GM23248 (cell line): Measurements from ENCODE around the gene DDX39B. TPM values are rescaled to one million over a fixed set of nuclear protein-coding genes. Genes with fewer than 3 reads are reported as not detected.

Experiments
- DNase-seq: peaks from one replicate; pipeline ENCODE4 v3.0.0-alpha.2; 2015
- H2AFZ ChIP-seq: fragments of 200-600 bp; sonication (generic); 2 replicates; pipeline ENCODE4 v1.6.1; 2016; ENCODE audit warnings: antibody characterized with exemption
- H3F3A ChIP-seq: fragments of 200-600 bp; sonication (generic); 2 replicates; pipeline ENCODE4 v1.6.1; 2016; ENCODE audit warnings: mild to moderate bottlenecking, antibody characterized with exemption, mixed run types; ENCODE audit not compliant: insufficient read depth
- H3K27ac ChIP-seq: fragments of 200-600 bp; sonication (generic); 2 replicates; pipeline ENCODE4 v1.5.1; 2016; ENCODE audit warnings: mild to moderate bottlenecking
- H3K27me3 ChIP-seq: fragments of 200-600 bp; sonication (generic); replicated peaks from 2 replicates; pipeline ENCODE4 v1.6.1; 2016; ENCODE audit warnings: mild to moderate bottlenecking; ENCODE audit not compliant: insufficient read depth
- H3K36me3 ChIP-seq: fragments of 200-600 bp; sonication (generic); 2 replicates; pipeline ENCODE4 v1.6.1; 2016; ENCODE audit warnings: low read depth, mild to moderate bottlenecking
- H3K4me1 ChIP-seq: fragments of 200-600 bp; sonication (generic); 2 replicates; pipeline ENCODE4 v1.6.1; 2016; ENCODE audit warnings: mild to moderate bottlenecking; ENCODE audit not compliant: insufficient read depth
- H3K4me2 ChIP-seq: fragments of 200-600 bp; sonication (generic); one replicate; pipeline ENCODE4 v1.6.1; 2016; ENCODE audit warnings: mild to moderate bottlenecking; ENCODE audit not compliant: unreplicated experiment
- H3K4me3 ChIP-seq: fragments of 200-600 bp; sonication (generic); 2 replicates; pipeline ENCODE4 v1.5.1; 2016; ENCODE audit warnings: mild to moderate bottlenecking
- H3K79me2 ChIP-seq: fragments of 200-600 bp; sonication (generic); 2 replicates; pipeline ENCODE4 v1.6.1; 2016; ENCODE audit warnings: mild to moderate bottlenecking; ENCODE audit not compliant: insufficient read depth
- H3K9ac ChIP-seq: fragments of 200-600 bp; sonication (generic); 2 replicates; pipeline ENCODE4 v1.6.1; 2016; ENCODE audit warnings: mild to moderate bottlenecking
- H3K9me2 ChIP-seq: fragments of 200-600 bp; sonication (generic); 2 replicates; pipeline ENCODE4 v1.6.1; 2016; ENCODE audit warnings: mixed run types, mild to moderate bottlenecking, moderate library complexity; ENCODE audit not compliant: insufficient read depth
- H3K9me3 ChIP-seq: fragments of 200-600 bp; sonication (generic); one replicate; pipeline ENCODE4 v1.6.1; 2017; ENCODE audit warnings: low read depth
- H4K20me1 ChIP-seq: fragments of 200-600 bp; sonication (generic); 2 replicates; pipeline ENCODE4 v1.6.0; 2016; ENCODE audit not compliant: insufficient read depth
- EZH2 ChIP-seq: fragments of 200-600 bp; sonication (generic); IDR thresholded peaks from 2 replicates; pipeline ENCODE4 v1.6.1; 2018; ENCODE audit warnings: antibody characterized with exemption, mild to moderate bottlenecking; ENCODE audit not compliant: insufficient read depth, poor library complexity, severe bottlenecking
- EZH2phosphoT487 ChIP-seq: fragments of 200-600 bp; sonication (generic); IDR thresholded peaks from 2 replicates; pipeline ENCODE4 v1.6.1; 2018; ENCODE audit warnings: antibody characterized with exemption, moderate library complexity, mild to moderate bottlenecking, low read depth; ENCODE audit not compliant: insufficient read depth
- WGBS, 2 experiments: methylation state at CpG; one replicate each; pipeline ENCODE4 v1.1.6; 2015 to 2017; ENCODE audit warnings: low lambda C conversion rate in 2 of 2, low coverage in 1 of 2; ENCODE audit errors: missing lambda C conversion rate in 2 of 2; 5-methylcytosine and 5-hydroxymethylcytosine counted together
- in situ Hi-C: fragments of 300-500 bp; cut with MboI; formaldehyde crosslinking; loops from 2 replicates; pipeline ENCODE4 v1.15.0; 2020
- polyA plus RNA-seq: library from polyadenylated mRNA; unstranded; fragments of >200 nt; fragmentation: Nextera tagmentation; extraction: Ambion mirVana; gene quantifications from 2 replicates; pipeline ENCODE4 v1.2.1, GENCODE V29; 2016
- total RNA-seq: library from RNA; depleted of rRNA; stranded (reverse); fragments of >200 nt; shearing (Covaris generic); gene quantifications from 2 replicates; pipeline ENCODE4 v1.2.3, GENCODE V29; 2014

DDX39B gene
- total and polyA plus RNA-seq, 2 experiments from 2014 or later: 197 to 415 TPM

DNA sequence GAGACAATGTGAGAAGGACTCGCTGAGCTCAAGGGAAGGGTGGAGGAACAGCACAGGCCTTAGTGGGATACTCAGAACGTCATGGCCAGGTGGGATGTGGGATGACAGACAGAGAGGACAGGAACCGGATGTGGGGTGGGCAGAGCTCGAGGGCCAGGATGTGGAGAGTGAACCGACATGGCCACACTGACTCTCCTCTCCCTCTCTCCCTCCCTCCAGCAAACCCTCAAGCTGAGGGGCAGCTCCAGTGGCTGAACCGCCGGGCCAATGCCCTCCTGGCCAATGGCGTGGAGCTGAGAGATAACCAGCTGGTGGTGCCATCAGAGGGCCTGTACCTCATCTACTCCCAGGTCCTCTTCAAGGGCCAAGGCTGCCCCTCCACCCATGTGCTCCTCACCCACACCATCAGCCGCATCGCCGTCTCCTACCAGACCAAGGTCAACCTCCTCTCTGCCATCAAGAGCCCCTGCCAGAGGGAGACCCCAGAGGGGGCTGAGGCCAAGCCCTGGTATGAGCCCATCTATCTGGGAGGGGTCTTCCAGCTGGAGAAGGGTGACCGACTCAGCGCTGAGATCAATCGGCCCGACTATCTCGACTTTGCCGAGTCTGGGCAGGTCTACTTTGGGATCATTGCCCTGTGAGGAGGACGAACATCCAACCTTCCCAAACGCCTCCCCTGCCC, 35.2 kb upstream of the DDX39B start:
- H2AFZ ChIP-seq: no peak overlapping the region
- no peaks in the 10 kb centered on the region for H4K20me1 ChIP-seq
- H3K9me3 ChIP-seq: no peaks in the 10 kb centered on the region
- in situ Hi-C loops: no loop called here
- no peaks in the 10 kb centered on the region for H3K36me3 ChIP-seq
- no peak overlapping the region for H3K9ac ChIP-seq
- 79 to 86% methylated on average over 16 to 19 of the region's 19 CpGs for WGBS, 2 experiments
- H3K4me3 ChIP-seq: no peak overlapping the region
- H3K4me2 ChIP-seq: no peak overlapping the region
- no peaks in the 10 kb centered on the region for H3K27me3 ChIP-seq
- H3K79me2 ChIP-seq: no peaks in the 10 kb centered on the region
- no peaks in the 10 kb centered on the region for H3F3A ChIP-seq
- no peak for TF ChIP-seq EZH2phosphoT487
- no peak for TF ChIP-seq EZH2
- DNase-seq: no peak
- no peak overlapping the region for H3K27ac ChIP-seq
- H3K4me1 ChIP-seq: peaks cover 4% of the 10 kb centered on the region; the same call in 1 of the 2 replicates
- no peaks in the 10 kb centered on the region for H3K9me2 ChIP-seq

DNA sequence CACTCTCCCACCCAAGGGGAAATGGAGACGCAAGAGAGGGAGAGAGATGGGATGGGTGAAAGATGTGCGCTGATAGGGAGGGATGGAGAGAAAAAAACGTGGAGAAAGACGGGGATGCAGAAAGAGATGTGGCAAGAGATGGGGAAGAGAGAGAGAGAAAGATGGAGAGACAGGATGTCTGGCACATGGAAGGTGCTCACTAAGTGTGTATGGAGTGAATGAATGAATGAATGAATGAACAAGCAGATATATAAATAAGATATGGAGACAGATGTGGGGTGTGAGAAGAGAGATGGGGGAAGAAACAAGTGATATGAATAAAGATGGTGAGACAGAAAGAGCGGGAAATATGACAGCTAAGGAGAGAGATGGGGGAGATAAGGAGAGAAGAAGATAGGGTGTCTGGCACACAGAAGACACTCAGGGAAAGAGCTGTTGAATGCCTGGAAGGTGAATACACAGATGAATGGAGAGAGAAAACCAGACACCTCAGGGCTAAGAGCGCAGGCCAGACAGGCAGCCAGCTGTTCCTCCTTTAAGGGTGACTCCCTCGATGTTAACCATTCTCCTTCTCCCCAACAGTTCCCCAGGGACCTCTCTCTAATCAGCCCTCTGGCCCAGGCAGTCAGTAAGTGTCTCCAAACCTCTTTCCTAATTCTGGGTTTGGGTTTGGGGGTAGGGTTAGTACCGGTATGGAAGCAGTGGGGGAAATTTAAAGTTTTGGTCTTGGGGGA, 34.3 kb upstream of the DDX39B start:
- in situ Hi-C loops: no loop called here
- H3K9me2 ChIP-seq: no peaks in the 10 kb centered on the region
- no peaks in the 10 kb centered on the region for H3F3A ChIP-seq
- H3K9ac ChIP-seq: no peak overlapping the region
- DNase-seq: no peak
- no peak overlapping the region for H3K4me2 ChIP-seq
- H2AFZ ChIP-seq: no peak overlapping the region
- H3K27ac ChIP-seq: no peak overlapping the region
- no peaks in the 10 kb centered on the region for H3K79me2 ChIP-seq
- WGBS, 2 experiments: 68 to 69% methylated on average over 8 of the region's 8 CpGs
- no peaks in the 10 kb centered on the region for H3K9me3 ChIP-seq
- TF ChIP-seq EZH2 (no peak), EZH2phosphoT487 (no peak)
- H3K4me1 ChIP-seq: no peaks in the 10 kb centered on the region
- no peak overlapping the region for H3K4me3 ChIP-seq
- no peaks in the 10 kb centered on the region for H4K20me1 ChIP-seq
- H3K36me3 ChIP-seq: no peaks in the 10 kb centered on the region
- H3K27me3 ChIP-seq: no peaks in the 10 kb centered on the region

DNA sequence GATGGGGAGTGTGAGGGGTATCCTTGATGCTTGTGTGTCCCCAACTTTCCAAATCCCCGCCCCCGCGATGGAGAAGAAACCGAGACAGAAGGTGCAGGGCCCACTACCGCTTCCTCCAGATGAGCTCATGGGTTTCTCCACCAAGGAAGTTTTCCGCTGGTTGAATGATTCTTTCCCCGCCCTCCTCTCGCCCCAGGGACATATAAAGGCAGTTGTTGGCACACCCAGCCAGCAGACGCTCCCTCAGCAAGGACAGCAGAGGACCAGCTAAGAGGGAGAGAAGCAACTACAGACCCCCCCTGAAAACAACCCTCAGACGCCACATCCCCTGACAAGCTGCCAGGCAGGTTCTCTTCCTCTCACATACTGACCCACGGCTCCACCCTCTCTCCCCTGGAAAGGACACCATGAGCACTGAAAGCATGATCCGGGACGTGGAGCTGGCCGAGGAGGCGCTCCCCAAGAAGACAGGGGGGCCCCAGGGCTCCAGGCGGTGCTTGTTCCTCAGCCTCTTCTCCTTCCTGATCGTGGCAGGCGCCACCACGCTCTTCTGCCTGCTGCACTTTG, 33.6 kb upstream of the DDX39B start, which contains the start of gene TNF:
Gene TNF (plus strand): TSS at position 231 of the 567 bp plus-strand sequence. CDS start 177 bp downstream, at position 408.
- TF ChIP-seq EZH2: no peak
- TF ChIP-seq EZH2phosphoT487: no peak
- Histone ChIP-seq H3K9ac (no peak within 1 kb of the TSS), H3K4me1 (no peaks in the 10 kb centered on the region), H2AFZ (no peak within 1 kb of the TSS), H4K20me1 (no peaks in the 10 kb centered on the region), H3F3A (no peaks in the 10 kb centered on the region), H3K4me3 (no peak within 1 kb of the TSS), H3K79me2 (no peaks in the 10 kb centered on the region), H3K9me2 (no peaks in the 10 kb centered on the region), H3K27ac (no peak within 1 kb of the TSS), H3K27me3 (no peaks in the 10 kb centered on the region), H3K36me3 (no peaks in the 10 kb centered on the region), H3K4me2 (no peak within 1 kb of the TSS), H3K9me3 (no peaks in the 10 kb centered on the region)
- WGBS, 2 experiments: 69 to 70% methylated on average over 19 of the region's 19 CpGs
- no peak for DNase-seq
- in situ Hi-C loops: no loop called here

DNA sequence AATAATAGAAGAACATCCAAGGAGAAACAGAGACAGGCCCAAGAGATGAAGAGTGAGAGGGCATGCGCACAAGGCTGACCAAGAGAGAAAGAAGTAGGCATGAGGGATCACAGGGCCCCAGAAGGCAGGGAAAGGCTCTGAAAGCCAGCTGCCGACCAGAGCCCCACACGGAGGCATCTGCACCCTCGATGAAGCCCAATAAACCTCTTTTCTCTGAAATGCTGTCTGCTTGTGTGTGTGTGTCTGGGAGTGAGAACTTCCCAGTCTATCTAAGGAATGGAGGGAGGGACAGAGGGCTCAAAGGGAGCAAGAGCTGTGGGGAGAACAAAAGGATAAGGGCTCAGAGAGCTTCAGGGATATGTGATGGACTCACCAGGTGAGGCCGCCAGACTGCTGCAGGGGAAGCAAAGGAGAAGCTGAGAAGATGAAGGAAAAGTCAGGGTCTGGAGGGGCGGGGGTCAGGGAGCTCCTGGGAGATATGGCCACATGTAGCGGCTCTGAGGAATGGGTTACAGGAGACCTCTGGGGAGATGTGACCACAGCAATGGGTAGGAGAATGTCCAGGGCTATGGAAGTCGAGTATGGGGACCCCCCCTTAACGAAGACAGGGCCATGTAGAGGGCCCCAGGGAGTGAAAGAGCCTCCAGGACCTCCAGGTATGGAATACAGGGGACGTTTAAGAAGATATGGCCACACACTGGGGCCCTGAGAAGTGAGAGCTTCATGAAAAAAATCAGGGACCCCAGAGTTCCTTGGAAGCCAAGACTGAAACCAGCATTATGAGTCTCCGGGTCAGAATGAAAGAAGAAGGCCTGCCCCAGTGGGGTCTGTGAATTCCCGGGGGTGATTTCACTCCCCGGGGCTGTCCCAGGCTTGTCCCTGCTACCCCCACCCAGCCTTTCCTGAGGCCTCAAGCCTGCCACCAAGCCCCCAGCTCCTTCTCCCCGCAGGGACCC, 32.6 kb upstream of the DDX39B start:
- no peak for DNase-seq
- Histone ChIP-seq H3K9me2 (no peaks in the 10 kb centered on the region), H3F3A (no peaks in the 10 kb centered on the region), H3K4me2 (no peak overlapping the region), H3K4me1 (no peaks in the 10 kb centered on the region), H3K79me2 (no peaks in the 10 kb centered on the region), H3K27ac (no peak overlapping the region), H3K4me3 (no peak overlapping the region), H2AFZ (no peak overlapping the region), H4K20me1 (no peaks in the 10 kb centered on the region), H3K36me3 (no peaks in the 10 kb centered on the region), H3K9ac (no peak overlapping the region), H3K9me3 (no peaks in the 10 kb centered on the region), H3K27me3 (no peaks in the 10 kb centered on the region)
- TF ChIP-seq EZH2phosphoT487 (no peak), EZH2 (no peak)
- whole genome bisulfite sequencing, 2 experiments: 64% methylated on average over 12 to 14 of the region's 14 CpGs
- in situ Hi-C loops: no loop called here
